Activated CD8-positive, alpha-beta memory T cell treated with anti-CD3 and anti-CD28 coated beads for 36 hours (primary cell): ENCODE measurements around the gene SHQ1. TPM values are rescaled to one million over a fixed set of nuclear protein-coding genes. Genes with fewer than 3 reads are reported as not detected.

Source experiments
- CTCF ChIA-PET: fragments of 350-600 bp; sonication (Branson Sonifier 250); formaldehyde crosslinking; loops from one replicate; lab custom pipeline; 2021; ENCODE audit warnings: antibody characterized with exemption; lab: Charles Lee
- POLR2A ChIA-PET: fragments of 350-600 bp; sonication (Branson Sonifier 250); formaldehyde crosslinking; loops from one replicate; lab custom pipeline; 2021; ENCODE audit warnings: antibody characterized with exemption; lab: Charles Lee
- total RNA-seq, 2 experiments: library from RNA; stranded (reverse); gene quantifications; one replicate each; pipeline ENCODE4 v1.2.3, GENCODE V29; 2021

SHQ1 gene
- total RNA-seq, 2 experiments from 2014 or later = 39.5 to 41.4 TPM

DNA sequence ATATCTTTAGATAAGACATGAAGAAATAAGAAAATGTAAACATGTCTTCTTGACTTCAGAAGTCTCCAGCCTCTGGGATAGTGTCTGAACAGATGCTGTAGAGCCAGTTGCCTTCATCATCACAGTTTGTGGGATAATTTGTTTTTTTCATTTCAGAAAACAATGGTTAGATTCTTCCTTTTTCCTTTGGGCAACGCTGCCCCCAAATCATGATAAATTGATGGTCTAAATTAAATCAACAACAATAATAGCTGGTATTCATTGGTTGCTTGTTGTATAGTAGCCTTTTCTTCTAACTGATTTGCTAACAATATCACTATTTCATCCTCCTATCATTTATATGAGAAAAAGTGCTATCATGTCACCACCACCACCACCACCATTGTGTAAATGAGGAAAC is 12.6 kb upstream of the SHQ1 start:
- ChIA-PET POLR2A (interaction anchor here (0.6 kb wide), 1 partner anchor 107 kb away, joined by 3 read pairs; no protein-coding TSS in a partner anchor), CTCF (no interaction called here)

- POLR2A ChIA-PET = interaction anchor here (0.6 kb wide), 1 partner anchor 161 kb away, joined by 6 read pairs; no protein-coding TSS in a partner anchor
- CTCF ChIA-PET = no interaction called here
Measured at GRCh38 chr3:72860053-72860452, 11.8 kb upstream of the SHQ1 start.

- ChIA-PET POLR2A (no interaction called here), CTCF (no interaction called here)
Measured at GRCh38 chr3:72855001-72855400, 6.8 kb upstream of the SHQ1 start.

- ChIA-PET POLR2A (no interaction called here), CTCF (interaction anchor here (1.1 to 1.3 kb wide), 3 partner anchors 26 to 239 kb away, joined by 3 to 5 read pairs (median 3); partner anchors contain the start of gene GXYLT2)
Measured at GRCh38 chr3:72848703-72849081, 447 bp upstream of the SHQ1 start.

GRCh38 chr3:72847282-72847681 is 963 bp downstream of the SHQ1 start:
- CTCF ChIA-PET = interaction anchor here (1.3 kb wide), 1 partner anchor 240 kb away, joined by 5 read pairs; no protein-coding TSS in a partner anchor
- POLR2A ChIA-PET = no interaction called here

- ChIA-PET POLR2A (interaction anchor here (0.7 kb wide), 1 partner anchor 212 kb away, joined by 4 read pairs; no protein-coding TSS in a partner anchor), CTCF (interaction anchor here (0.5 to 1.2 kb wide), 3 partner anchors 99 to 374 kb away, joined by 3 to 4 read pairs (median 3); no protein-coding TSS in a partner anchor)
Measured at GRCh38 chr3:72846166-72846565, 2.1 kb downstream of the SHQ1 start.

GRCh38 chr3:72844436-72844993 is 3.7 kb downstream of the SHQ1 start:
- POLR2A ChIA-PET = no interaction called here

GRCh38 chr3:72839057-72839456 is 9.2 kb downstream of the SHQ1 start:
- POLR2A ChIA-PET = no interaction called here
- CTCF ChIA-PET = no interaction called here

More at GRCh38 chr3:72844436-72844993, 3.7 kb downstream of the SHQ1 start:
- CTCF ChIA-PET = no interaction called here

- POLR2A ChIA-PET = no interaction called here
Measured at GRCh38 chr3:72836923-72837322, 11.3 kb downstream of the SHQ1 start.

DNA sequence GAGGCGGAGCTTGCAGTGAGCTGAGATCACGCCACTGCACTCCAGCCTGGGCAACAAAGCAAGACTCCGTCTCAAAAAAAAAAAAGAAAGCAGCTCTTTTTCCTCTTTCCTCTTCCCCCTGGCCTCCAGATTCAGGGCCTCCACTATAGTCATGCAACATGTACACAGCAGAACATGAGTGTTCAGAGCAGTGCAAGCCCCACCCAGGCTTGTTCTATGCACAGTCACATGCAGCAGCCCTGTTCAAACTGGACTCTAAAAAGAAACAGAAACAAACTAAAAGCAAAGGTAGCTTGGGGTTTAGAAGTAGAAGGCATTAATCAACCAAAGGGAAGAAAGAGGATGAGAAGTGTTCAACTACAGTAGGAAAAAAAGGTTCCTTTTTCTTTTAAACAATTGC is 11.8 kb downstream of the SHQ1 start:
- POLR2A ChIA-PET = interaction anchor here (0.6 kb wide), 1 partner anchor 273 kb away, joined by 3 read pairs; no protein-coding TSS in a partner anchor
- CTCF ChIA-PET = no interaction called here

More at GRCh38 chr3:72836923-72837322, 11.3 kb downstream of the SHQ1 start:
- CTCF ChIA-PET = no interaction called here

- CTCF ChIA-PET = no interaction called here
- POLR2A ChIA-PET = no interaction called here
Measured at GRCh38 chr3:72830452-72831223, 17.6 kb downstream of the SHQ1 start.

- ChIA-PET CTCF (no interaction called here), POLR2A (no interaction called here)
Measured at GRCh38 chr3:72829701-72830100, 18.5 kb downstream of the SHQ1 start.

- ChIA-PET CTCF (interaction anchor here (1.1 to 2.0 kb wide), 4 partner anchors 13 to 837 kb away, joined by 3 to 15 read pairs (median 4); no protein-coding TSS in a partner anchor), POLR2A (interaction anchor here (0.7 kb wide), 1 partner anchor 188 kb away, joined by 3 read pairs; no protein-coding TSS in a partner anchor)
Measured at GRCh38 chr3:72821161-72821781, 27.0 kb downstream of the SHQ1 start.

- CTCF ChIA-PET = no interaction called here
- POLR2A ChIA-PET = no interaction called here
Measured at GRCh38 chr3:72820415-72820814, 27.8 kb downstream of the SHQ1 start.

DNA sequence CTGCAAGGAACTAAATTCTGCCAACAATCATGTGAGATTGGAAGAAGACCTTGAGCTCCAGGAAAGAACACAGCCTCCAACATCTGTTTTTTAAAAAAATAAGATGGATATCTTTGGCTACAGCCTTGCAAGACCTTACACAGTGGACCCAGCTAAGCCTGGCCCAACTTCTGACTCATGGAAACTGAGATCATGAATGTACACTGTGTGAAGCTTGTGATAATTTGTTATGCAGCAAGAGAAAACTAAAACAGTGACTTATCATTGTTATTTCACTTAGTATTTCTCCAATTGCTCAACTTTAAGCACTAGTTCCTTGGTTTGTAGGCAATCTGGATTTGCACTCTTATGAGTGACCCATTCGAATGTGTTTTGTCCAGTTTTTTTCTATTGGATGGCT is 29.3 kb downstream of the SHQ1 start:
- ChIA-PET CTCF (interaction anchor here (1.3 kb wide), 1 partner anchor 153 kb away, joined by 8 read pairs; no protein-coding TSS in a partner anchor), POLR2A (no interaction called here)

DNA sequence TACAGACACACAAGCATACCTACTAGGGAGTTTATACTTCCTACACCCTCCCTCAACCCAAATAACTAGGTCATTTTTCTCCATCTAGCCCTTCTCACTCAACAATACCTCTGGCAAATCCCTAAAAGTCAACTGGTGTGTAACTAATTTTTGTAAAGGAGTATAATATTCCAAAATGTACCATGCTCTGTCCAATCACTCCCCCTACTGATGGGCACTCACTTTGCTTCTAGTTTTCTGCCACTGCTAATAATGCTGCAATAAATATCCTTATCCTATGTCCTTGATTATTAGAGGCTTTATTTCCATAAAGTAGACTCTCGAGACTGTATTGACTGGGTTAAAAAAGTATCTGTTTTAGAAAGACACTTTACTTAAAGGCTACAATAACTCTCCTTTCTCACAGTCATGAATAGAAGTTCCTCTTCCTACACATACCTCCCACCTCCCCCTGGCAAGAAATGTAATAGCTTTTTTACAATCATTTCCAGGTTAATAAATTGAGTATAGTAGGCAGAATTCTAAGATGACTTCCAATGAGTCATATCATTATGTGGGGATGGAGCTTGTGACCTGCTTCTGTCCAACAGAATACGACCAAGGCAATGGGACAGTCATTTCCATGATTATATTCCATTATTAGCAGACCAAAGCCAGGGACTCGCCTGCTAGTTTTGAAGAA is 30.0 kb downstream of the SHQ1 start:
- ChIA-PET POLR2A (no interaction called here), CTCF (interaction anchor here (1.3 kb wide), 1 partner anchor 152 kb away, joined by 8 read pairs; no protein-coding TSS in a partner anchor)

DNA sequence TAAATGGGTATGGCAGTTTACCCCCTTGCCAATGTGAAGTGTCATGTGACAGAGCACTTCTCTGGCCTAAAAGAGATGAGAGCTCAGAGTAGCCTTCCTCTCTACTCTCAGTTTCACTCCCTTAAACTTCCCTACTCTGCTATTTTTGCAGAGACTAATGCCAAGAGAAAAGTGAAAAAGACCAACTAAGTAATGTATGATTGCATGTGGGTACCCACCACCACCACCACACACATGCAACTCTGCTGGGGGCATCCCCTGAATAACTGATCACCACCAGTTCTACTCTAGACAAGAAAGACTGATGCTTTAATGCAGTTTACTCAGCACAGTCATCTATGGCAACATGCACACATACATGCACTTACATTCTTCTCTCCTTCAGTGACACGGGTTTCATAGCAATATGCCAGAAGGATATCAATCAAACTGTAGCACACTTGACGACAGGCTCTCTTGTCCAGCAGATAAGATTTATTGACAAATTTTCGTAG is 31.3 kb downstream of the SHQ1 start:
- ChIA-PET POLR2A (no interaction called here), CTCF (interaction anchor here (0.7 kb wide), 1 partner anchor 151 kb away, joined by 3 read pairs; no protein-coding TSS in a partner anchor)

DNA sequence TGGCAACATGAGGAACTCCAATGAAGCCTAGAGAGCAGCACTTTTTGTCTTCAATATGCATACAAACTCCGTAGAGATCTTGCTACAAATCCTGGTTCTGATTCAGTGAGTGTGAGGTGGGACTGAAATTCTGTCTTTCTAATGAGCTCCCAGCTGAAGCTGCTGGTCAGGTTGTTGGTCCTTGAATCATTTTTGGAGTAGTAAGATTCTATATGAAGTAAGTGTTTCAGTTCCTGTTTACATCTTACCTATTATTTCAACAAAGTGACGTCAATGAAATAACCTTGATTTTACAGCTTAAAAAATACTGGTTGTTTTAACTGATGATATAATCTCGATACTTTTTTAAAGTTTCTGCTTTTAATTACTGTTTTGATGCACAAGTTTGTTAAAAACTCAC is 33.9 kb downstream of the SHQ1 start:
- CTCF ChIA-PET = no interaction called here
- POLR2A ChIA-PET = no interaction called here

DNA sequence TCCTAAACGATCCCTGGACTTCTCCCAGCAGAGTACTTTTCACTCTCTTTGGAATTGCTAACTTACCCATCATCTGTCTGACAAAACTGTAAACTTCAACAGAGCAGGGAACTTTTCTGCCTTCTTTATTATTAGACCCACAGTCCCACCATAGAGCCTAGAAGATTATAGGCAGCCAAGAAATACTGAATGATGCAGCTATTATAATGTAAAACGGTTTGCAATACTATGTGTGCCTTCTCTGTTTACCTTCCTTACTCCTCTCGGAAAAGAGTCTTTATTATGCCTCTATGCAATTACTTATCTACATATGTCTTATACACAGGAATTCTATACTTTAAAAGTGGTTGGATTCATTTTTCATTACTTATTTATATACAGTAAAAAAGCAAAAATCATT is 36.0 kb downstream of the SHQ1 start:
- CTCF ChIA-PET = no interaction called here
- POLR2A ChIA-PET = interaction anchor here (1.0 kb wide), 1 partner anchor 74 kb away, joined by 3 read pairs; no protein-coding TSS in a partner anchor
